CD14-positive monocyte (primary cell): ENCODE results near the gene APOB. TPM values are rescaled to one million over a fixed set of nuclear protein-coding genes. Genes with fewer than 3 reads are reported as not detected.

Source experiments
- DNase-seq, 3 donors: peaks; one replicate each; pipeline ENCODE4 v3.0.0-alpha.2; 2011 to 2022
- H2AFZ ChIP-seq: 2 replicates; pipeline ENCODE4 v1.6.0; 2012; ENCODE audit warnings: mild to moderate bottlenecking, low read depth, low read length, inconsistent platforms; ENCODE audit not compliant: insufficient read depth, poor library complexity, severe bottlenecking
- H3K27ac ChIP-seq, 2 donors: 1 replicate in 1 of 2; 2 replicates in 1 of 2; pipeline ENCODE4 v1.5.1; 2012 to 2013; ENCODE audit warnings: low read length in 2 of 2, control low read depth in 1 of 2, inconsistent platforms in 1 of 2, low read depth in 1 of 2, mild to moderate bottlenecking in 1 of 2
- H3K27me3 ChIP-seq, 2 donors: one replicate each; pipeline versions ENCODE4 v1.6.0 to v1.6.1; 2011 to 2013; ENCODE audit warnings: low read length in 2 of 2; ENCODE audit not compliant: control insufficient read depth in 2 of 2, insufficient read depth in 2 of 2
- H3K36me3 ChIP-seq, 2 donors: replicated peaks in 1 of 2; 1 replicate in 1 of 2; 2 replicates in 1 of 2; pipeline versions ENCODE4 v1.5.1 to v1.6.1; 2012 to 2013; ENCODE audit warnings: low read length in 2 of 2, control low read depth in 1 of 2, inconsistent platforms in 1 of 2, mild to moderate bottlenecking in 1 of 2; ENCODE audit not compliant: insufficient read depth in 2 of 2, control insufficient read depth in 1 of 2
- H3K4me1 ChIP-seq, 2 donors: 1 replicate in 1 of 2; 2 replicates in 1 of 2; pipeline versions ENCODE4 v1.5.1 to v1.6.1; 2012 to 2013; ENCODE audit warnings: low read length in 2 of 2, control low read depth in 1 of 2, inconsistent platforms in 1 of 2, mild to moderate bottlenecking in 1 of 2, moderate library complexity in 1 of 2; ENCODE audit not compliant: insufficient read depth in 2 of 2, control insufficient read depth in 1 of 2
- H3K4me2 ChIP-seq: replicated peaks from 2 replicates; pipeline ENCODE3; 2012; ENCODE audit warnings: low read length, moderate library complexity, mild to moderate bottlenecking; ENCODE audit not compliant: poor library complexity, severe bottlenecking; ENCODE audit errors: extremely low read depth
- H3K4me3 ChIP-seq, 3 experiments: fragments of 200-600 bp in 1 of 3; sonication (generic) in 1 of 3; replicated peaks in 1 of 3; 1 replicate in 2 of 3; 2 replicates in 1 of 3; pipeline ENCODE4 v1.5.1; 2011 to 2013; ENCODE audit warnings: low read length in 3 of 3, mild to moderate bottlenecking in 3 of 3, control low read depth in 2 of 3, low read depth in 2 of 3, inconsistent platforms in 1 of 3, moderate library complexity in 1 of 3
- H3K79me2 ChIP-seq: 2 replicates; pipeline ENCODE4 v1.6.0; 2012; ENCODE audit warnings: mild to moderate bottlenecking, control low read depth, inconsistent platforms, low read length, moderate library complexity; ENCODE audit not compliant: insufficient read depth
- H3K9ac ChIP-seq: 2 replicates; pipeline ENCODE4 v1.6.0; 2017; ENCODE audit warnings: low read length, mild to moderate bottlenecking; ENCODE audit not compliant: insufficient read depth, poor library complexity, severe bottlenecking
- H3K9me3 ChIP-seq, 2 donors: replicated peaks in 1 of 2; 1 replicate in 1 of 2; 2 replicates in 1 of 2; pipeline versions ENCODE4 v1.5.1 to v1.6.1; 2012 to 2013; ENCODE audit warnings: low read length in 2 of 2, control low read depth in 1 of 2; ENCODE audit not compliant: control insufficient read depth in 1 of 2, insufficient read depth in 1 of 2
- H4K20me1 ChIP-seq: 2 replicates; pipeline ENCODE4 v1.6.0; 2012; ENCODE audit warnings: mild to moderate bottlenecking, low read length, control low read depth, moderate library complexity; ENCODE audit not compliant: insufficient read depth
- H3K27ac Mint-ChIP-seq, 7 donors: one replicate each; pipeline ENCODE4 v1.8.0; 2020; ENCODE audit warnings: mild to moderate bottlenecking in 7 of 7, mixed read lengths in 7 of 7, moderate library complexity in 6 of 7, inconsistent platforms in 2 of 7
- H3K27me3 Mint-ChIP-seq, 3 donors: one replicate each; pipeline ENCODE4 v1.8.0; 2021 to 2022; ENCODE audit warnings: low read depth in 3 of 3, mild to moderate bottlenecking in 3 of 3, mixed read lengths in 3 of 3, moderate library complexity in 3 of 3, inconsistent platforms in 1 of 3
- H3K36me3 Mint-ChIP-seq, 2 donors: one replicate each; pipeline ENCODE4 v1.8.0; 2020; ENCODE audit warnings: mixed read lengths in 2 of 2, inconsistent platforms in 1 of 2, mild to moderate bottlenecking in 1 of 2
- H3K4me1 Mint-ChIP-seq: one replicate; pipeline ENCODE4 v1.8.0; 2020; ENCODE audit warnings: mild to moderate bottlenecking, mixed read lengths
- H3K4me3 Mint-ChIP-seq, 2 donors: one replicate each; pipeline ENCODE4 v1.8.0; 2020; ENCODE audit warnings: mild to moderate bottlenecking in 2 of 2, mixed read lengths in 2 of 2, moderate library complexity in 1 of 2
- H3K9me3 Mint-ChIP-seq, 7 donors: one replicate each; pipeline ENCODE4 v1.8.0; 2020 to 2022; ENCODE audit warnings: mixed read lengths in 7 of 7, mild to moderate bottlenecking in 6 of 7, moderate library complexity in 6 of 7, inconsistent platforms in 2 of 7
- WGBS: methylation state at CpG from one replicate; pipeline ENCODE4 v1.1.5; 2013; ENCODE audit warnings: missing lambda C conversion rate; ENCODE audit not compliant: insufficient coverage; 5-methylcytosine and 5-hydroxymethylcytosine counted together
- intact Hi-C, 2 donors: fragments of 100-400 bp; cut with micrococcal nuclease; formaldehyde crosslinking; loops; one replicate each; pipeline versions ENCODE4 v1.15.0 to v1.15.1; 2023
- polyA plus RNA-seq, 3 donors: library from polyadenylated mRNA; depleted of rRNA in 1 of 3; unstranded in 2 of 3; stranded (reverse) in 1 of 3; fragments of 300-500 nt in 2 of 3; fragments of >200 nt in 1 of 3; fragmentation: Illumina TruSeq in 2 of 3; gene quantifications; 1 replicate in 2 of 3; 2 replicates in 1 of 3; pipeline ENCODE4 v1.2.3, GENCODE V29; 2012 to 2021
- TF ChIP-seq, protein P1 (sequence below): fragments of 200-600 bp; IDR thresholded peaks from one replicate; pipeline ENCODE4 v1.8.0; 2022; ENCODE audit warnings: antibody characterized with exemption, mild to moderate bottlenecking

The APOB gene
- polyA plus RNA-seq, 3 donors = 0.02 TPM; not detected in 2

DNA sequence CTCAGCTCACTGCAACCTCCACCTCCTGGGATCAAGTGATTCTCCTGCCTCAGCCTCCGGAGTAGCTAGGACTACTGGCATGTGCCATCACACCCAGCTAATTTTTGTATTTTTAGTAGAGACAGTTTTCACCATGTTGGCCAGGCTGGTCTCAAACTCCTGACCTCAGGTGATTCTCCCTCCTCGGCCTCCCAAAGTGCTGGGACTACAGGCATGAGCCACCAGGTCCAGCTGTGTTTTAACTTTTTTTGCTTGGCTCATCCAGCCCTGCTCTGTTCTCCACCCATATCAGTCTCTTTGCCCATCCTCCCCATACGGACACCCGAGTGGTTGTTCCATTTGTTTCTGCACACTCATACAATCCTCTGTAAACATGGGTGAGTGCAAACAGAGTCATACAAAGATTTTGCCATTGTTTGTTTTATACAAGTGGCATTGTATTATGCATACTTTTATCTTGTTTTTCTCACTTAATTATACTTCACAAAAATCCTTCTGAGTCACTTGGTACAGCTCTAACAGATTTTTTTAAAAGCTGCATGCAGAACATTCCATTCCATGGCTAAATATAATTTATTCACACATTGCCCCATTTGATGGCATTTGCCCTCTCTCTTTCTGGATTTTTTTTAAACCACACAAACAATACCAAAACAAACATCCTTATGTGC is 5.3 kb downstream of the APOB start:
- Mint-ChIP-seq H3K36me3 (no peaks in the 10 kb centered on the region), H3K4me3 (no peak overlapping the region), H3K27me3 (peaks cover 8 to 15% (median 10%) of the 10 kb centered on the region in 3 donors), H3K27ac (no peak overlapping the region), H3K4me1 (peaks cover 3% of the 10 kb centered on the region), H3K9me3 (no peaks in the 10 kb centered on the region)
- DNase-seq = no peak
- Histone ChIP-seq H3K27me3 (peaks cover 0 to 8% of the 10 kb centered on the region in 2 donors), H3K9me3 (peaks cover 0 to 4% of the 10 kb centered on the region in 2 donors), H3K4me3 (no peak overlapping the region), H3K4me1 (no peaks in the 10 kb centered on the region), H3K36me3 (no peaks in the 10 kb centered on the region), H3K4me2 (no peak overlapping the region), H3K9ac (no peak overlapping the region), H3K27ac (no peak overlapping the region), H4K20me1 (no peaks in the 10 kb centered on the region), H3K79me2 (no peaks in the 10 kb centered on the region), H2AFZ (no peak overlapping the region)
- TF ChIP-seq, protein P1, sequence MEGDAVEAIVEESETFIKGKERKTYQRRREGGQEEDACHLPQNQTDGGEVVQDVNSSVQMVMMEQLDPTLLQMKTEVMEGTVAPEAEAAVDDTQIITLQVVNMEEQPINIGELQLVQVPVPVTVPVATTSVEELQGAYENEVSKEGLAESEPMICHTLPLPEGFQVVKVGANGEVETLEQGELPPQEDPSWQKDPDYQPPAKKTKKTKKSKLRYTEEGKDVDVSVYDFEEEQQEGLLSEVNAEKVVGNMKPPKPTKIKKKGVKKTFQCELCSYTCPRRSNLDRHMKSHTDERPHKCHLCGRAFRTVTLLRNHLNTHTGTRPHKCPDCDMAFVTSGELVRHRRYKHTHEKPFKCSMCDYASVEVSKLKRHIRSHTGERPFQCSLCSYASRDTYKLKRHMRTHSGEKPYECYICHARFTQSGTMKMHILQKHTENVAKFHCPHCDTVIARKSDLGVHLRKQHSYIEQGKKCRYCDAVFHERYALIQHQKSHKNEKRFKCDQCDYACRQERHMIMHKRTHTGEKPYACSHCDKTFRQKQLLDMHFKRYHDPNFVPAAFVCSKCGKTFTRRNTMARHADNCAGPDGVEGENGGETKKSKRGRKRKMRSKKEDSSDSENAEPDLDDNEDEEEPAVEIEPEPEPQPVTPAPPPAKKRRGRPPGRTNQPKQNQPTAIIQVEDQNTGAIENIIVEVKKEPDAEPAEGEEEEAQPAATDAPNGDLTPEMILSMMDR = no peak
- 83% methylated on average over 1 of the region's 4 CpGs for WGBS
- intact Hi-C loops = no loop called here

DNA sequence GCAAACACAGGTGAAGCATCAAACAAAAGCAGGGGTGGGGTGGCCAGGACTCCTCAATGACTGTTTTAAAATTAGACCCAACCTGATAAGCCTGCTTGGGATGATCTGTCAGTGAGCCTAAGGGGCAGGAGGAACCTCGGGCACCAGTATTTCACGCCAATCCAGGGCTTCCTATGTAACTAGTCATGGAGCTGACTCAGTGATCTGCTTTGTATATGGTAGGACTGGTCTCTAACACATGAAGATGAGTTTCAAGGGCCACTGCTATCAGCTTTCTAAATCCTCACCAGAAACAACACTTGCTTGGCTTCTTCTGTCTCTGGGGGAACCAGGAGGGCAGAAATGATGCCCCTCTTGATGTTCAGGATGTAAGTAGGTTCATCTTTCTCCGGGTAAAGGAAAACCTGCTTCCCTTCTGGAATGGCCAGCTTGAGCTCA is 6.2 kb downstream of the APOB start:
- H3K4me1 ChIP-seq = no peaks in the 10 kb centered on the region
- H3K36me3 ChIP-seq = no peaks in the 10 kb centered on the region
- Mint-ChIP-seq H3K4me3 (no peak overlapping the region), H3K27me3 (peaks cover 2 to 7% (median 5%) of the 10 kb centered on the region in 3 donors), H3K36me3 (no peaks in the 10 kb centered on the region), H3K27ac (no peak overlapping the region), H3K4me1 (no peaks in the 10 kb centered on the region), H3K9me3 (no peaks in the 10 kb centered on the region)
- no peak for DNase-seq
- no peak overlapping the region for H2AFZ ChIP-seq
- H3K79me2 ChIP-seq = no peaks in the 10 kb centered on the region
- no peaks in the 10 kb centered on the region for H4K20me1 ChIP-seq
- WGBS = no CpG with 5 or more reads among the region's 3 CpGs
- no peak overlapping the region for H3K4me2 ChIP-seq
- H3K9ac ChIP-seq = no peak overlapping the region
- H3K9me3 ChIP-seq = no peaks in the 10 kb centered on the region
- H3K27ac ChIP-seq = no peak overlapping the region
- intact Hi-C loops = no loop called here
- no peak overlapping the region for H3K4me3 ChIP-seq
- H3K27me3 ChIP-seq = no peaks in the 10 kb centered on the region
- TF ChIP-seq, protein P1 = no peak
